HG02852 (cell line): ENCODE data around the gene CFD.
"Not testable (repeated sequence)": the region's sequence is repeated elsewhere in the genome, so short reads cannot be mapped to it uniquely, and the experiment has no call there.

Experiments
- ATAC-seq: cut with Tn5 transposase; IDR thresholded peaks from one replicate; pipeline ENCODE4 v1.9.1; 2021; ENCODE audit warnings: mild to moderate bottlenecking, moderate library complexity; ENCODE audit not compliant: unreplicated experiment

Gene CFD

GRCh38 chr19:825897-826644 lies 33.4 kb upstream of the CFD start:
- ATAC-seq, result no peak

GRCh38 chr19:827314-827709 lies 32.2 kb upstream of the CFD start:
- no peak for ATAC-seq

- ATAC-seq, result no peak
These were observed 31.6 kb upstream of the CFD start, which contains the start of gene AZU1 for GRCh38 chr19:827710-828321. Gene AZU1, plus strand, starts transcription at chr19:827837. Its CDS starts 10 bp downstream, at chr19:827847.

- ATAC-seq, result no peak
These were observed 30.2 kb upstream of the CFD start for GRCh38 chr19:829129-829758.

GRCh38 chr19:831407-832369 lies 27.8 kb upstream of the CFD start:
- ATAC-seq, result no peak

GRCh38 chr19:834216-834615 lies 25.2 kb upstream of the CFD start:
- ATAC-seq, result no peak

GRCh38 chr19:835210-835810 lies 24.2 kb upstream of the CFD start:
- ATAC-seq, result no peak

- ATAC-seq, result no peak
These were observed 18.8 kb upstream of the CFD start, which contains the start of gene PRTN3 for GRCh38 chr19:840519-841206. Gene PRTN3, plus strand, starts transcription at chr19:840999. Its CDS starts 10 bp downstream, at chr19:841009.

- not testable (repeated sequence) for ATAC-seq
These were observed 16.7 kb upstream of the CFD start for GRCh38 chr19:842802-843179.

GRCh38 chr19:843180-843835 lies 16.2 kb upstream of the CFD start:
- no peak for ATAC-seq

GRCh38 chr19:843836-844545 lies 15.5 kb upstream of the CFD start:
- ATAC-seq, result no peak

GRCh38 chr19:844546-844971 lies 14.9 kb upstream of the CFD start:
- no peak for ATAC-seq

- ATAC-seq, result no peak
These were observed 13.6 kb upstream of the CFD start for GRCh38 chr19:845707-846521.

- no peak for ATAC-seq
These were observed 11.0 kb upstream of the CFD start for GRCh38 chr19:848386-848921.

GRCh38 chr19:849195-849594 lies 10.3 kb upstream of the CFD start:
- ATAC-seq, result not testable (repeated sequence)

- ATAC-seq, result no peak
These were observed 9.1 kb upstream of the CFD start for GRCh38 chr19:850221-850978.

- no peak for ATAC-seq
These were observed 8.5 kb upstream of the CFD start for GRCh38 chr19:850979-851335.
